Coronary artery (tissue), 2 donors: ENCODE data around the gene RABGGTA.
"Not testable (repeated sequence)": the region's sequence is repeated elsewhere in the genome, so short reads cannot be mapped to it uniquely, and the experiment has no call there.

ENCODE experiments used
- DNase-seq: peaks from one replicate; pipeline ENCODE4 v3.0.0-alpha.2; 2017; ENCODE audit warnings: low spot score
- H3K27ac ChIP-seq, 2 donors: fragments of 200-600 bp; sonication (generic); one replicate each; pipeline ENCODE4 v1.5.1; 2016 to 2019
- H3K4me3 ChIP-seq: fragments of 200-600 bp; sonication (generic); 2 replicates; pipeline ENCODE4 v1.5.1; 2016; ENCODE audit warnings: mild to moderate bottlenecking, moderate library complexity
- CTCF ChIP-seq: fragments of 200-600 bp; sonication (generic); IDR thresholded peaks from one replicate; pipeline ENCODE4 v1.5.1; 2019; ENCODE audit warnings: antibody characterized with exemption

The RABGGTA gene

GRCh38 chr14:24224618-24225071 is 46.8 kb downstream of the RABGGTA start:
- no peak for DNase-seq
- Histone ChIP-seq H3K27ac (no peak overlapping the region), H3K4me3 (no peak overlapping the region)
- no peak for TF ChIP-seq CTCF

DNA sequence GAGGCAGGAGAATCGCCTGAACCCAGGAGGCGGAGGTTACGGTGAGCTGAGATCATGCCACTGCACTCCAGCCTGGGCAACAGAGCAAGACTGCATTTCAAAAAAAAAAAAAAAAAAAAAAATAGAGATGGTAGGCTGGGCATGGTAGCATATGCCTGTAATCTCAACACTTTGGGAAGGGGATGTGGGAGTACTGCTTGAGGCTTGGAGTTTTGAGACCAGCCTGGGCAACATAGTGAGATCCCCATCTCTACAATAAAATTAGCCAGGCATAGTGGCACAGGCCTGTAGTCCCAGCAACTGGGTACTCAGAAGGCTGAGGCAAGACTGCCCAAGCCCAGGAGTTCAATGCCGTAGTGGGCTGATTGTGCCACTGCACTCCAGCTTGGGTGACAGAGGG is 48.4 kb downstream of the RABGGTA start:
- H3K4me3 ChIP-seq, H3K27ac ChIP-seq, DNase-seq: not testable (repeated sequence)

- TF ChIP-seq CTCF: no peak
- H3K27ac ChIP-seq: no peak overlapping the region
- DNase-seq: no peak
- H3K4me3 ChIP-seq: no peak overlapping the region
Observed at GRCh38 chr14:24219521-24219920, 51.9 kb downstream of the RABGGTA start.

DNA sequence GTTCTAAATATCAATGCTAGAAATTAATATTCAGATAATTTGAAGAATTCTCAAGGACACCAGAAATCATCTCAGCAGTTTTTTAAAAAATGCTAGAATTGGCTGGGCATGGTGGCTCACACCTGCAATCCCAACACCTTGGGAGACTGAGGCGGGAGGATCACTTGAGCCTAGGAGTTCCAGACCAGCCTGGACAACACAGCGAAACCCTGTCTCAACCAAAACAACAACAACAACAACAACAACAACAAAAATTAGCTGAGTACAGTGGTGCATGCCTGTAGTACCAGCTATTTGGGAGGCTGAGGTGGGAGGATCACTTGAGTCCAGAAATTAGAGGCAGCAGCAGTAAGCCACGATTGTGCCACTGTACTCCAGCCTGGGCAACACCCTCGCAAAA is 52.3 kb downstream of the RABGGTA start:
- no peak overlapping the region for H3K4me3 ChIP-seq
- no peak overlapping the region for H3K27ac ChIP-seq
- TF ChIP-seq CTCF: no peak
- DNase-seq: peak; percentile 28

GRCh38 chr14:24216876-24217275 is 54.5 kb downstream of the RABGGTA start:
- peak; percentile 8 for DNase-seq
- H3K27ac ChIP-seq, H3K4me3 ChIP-seq: not testable (repeated sequence)

- TF ChIP-seq CTCF: no peak
- DNase-seq: no peak
- Histone ChIP-seq H3K27ac (peak overlapping the region; percentile 85 to 93), H3K4me3 (peak overlapping the region; percentile 83)
Observed at GRCh38 chr14:24216345-24216699, 55.1 kb downstream of the RABGGTA start.
